ENCODE results near the gene ABCC6. TPM values are rescaled to one million over a fixed set of nuclear protein-coding genes. Genes with fewer than 3 reads are reported as not detected.

ABCC6 gene
- polyA plus RNA-seq, 1 donor from 2014 or later = not detected

- no peaks in the 10 kb centered on the region for H3K9me3 ChIP-seq (ENCODE audit: low read length)
- no peaks in the 10 kb centered on the region for H3K9me2 ChIP-seq (ENCODE audit: insufficient read depth, low read length)
- H3K4me2 ChIP-seq (ENCODE audit: low read length) = no peak overlapping the region
- H3K79me2 ChIP-seq (replicated peaks; ENCODE audit: insufficient read depth, low read length) = no peaks in the 10 kb centered on the region
- no peaks in the 10 kb centered on the region for H3K27me3 ChIP-seq (ENCODE audit: insufficient read depth, low read depth, low read length)
- H3K36me3 ChIP-seq (ENCODE audit: insufficient read depth, low read length) = no peaks in the 10 kb centered on the region
- no peak overlapping the region for H2AFZ ChIP-seq (ENCODE audit: low read depth, low read length)
- TF ChIP-seq MXI1 (conservative IDR thresholded peaks at IDR 0.05; ENCODE audit: poor library complexity, severe bottlenecking) (no peak), RAD21 (conservative IDR thresholded peaks at IDR 0.05) (no peak), SMC3 (conservative IDR thresholded peaks at IDR 0.05; ENCODE audit: poor library complexity) (no peak), CTCF (IDR thresholded peaks at IDR 0.05; ENCODE audit: poor library complexity, severe bottlenecking) (no peak), REST (IDR thresholded peaks at IDR 0.05; ENCODE audit: borderline replicate concordance) (no peak), EZH2 (IDR thresholded peaks at IDR 0.05; ENCODE audit: borderline replicate concordance, insufficient read depth, low read length, poor library complexity, severe bottlenecking) (no peak), POLR2AphosphoS5 (IDR thresholded peaks at IDR 0.05) (no peak), EP300 (conservative IDR thresholded peaks at IDR 0.05; ENCODE audit: poor library complexity, severe bottlenecking) (no peak), TAF1 (IDR thresholded peaks at IDR 0.05; ENCODE audit: low read depth) (no peak)
- H3K9ac ChIP-seq (ENCODE audit: low read length) = no peak overlapping the region
- no peak overlapping the region for H3K4me3 ChIP-seq (ENCODE audit: low read length)
- no peaks in the 10 kb centered on the region for H3F3A ChIP-seq (ENCODE audit: insufficient read depth, low read length, poor library complexity, severe bottlenecking)
- no peaks in the 10 kb centered on the region for H4K20me1 ChIP-seq (ENCODE audit: insufficient read depth)
- H3K27ac ChIP-seq (ENCODE audit: low read length) = no peak overlapping the region
Measured at GRCh38 chr16:16188827-16189226, 34.5 kb downstream of the ABCC6 start.

GRCh38 chr16:16186820-16187219, 36.5 kb downstream of the ABCC6 start:
- H4K20me1 ChIP-seq (ENCODE audit: insufficient read depth) = no peaks in the 10 kb centered on the region
- H3K4me3 ChIP-seq (ENCODE audit: low read length) = no peak overlapping the region
- H3K27ac ChIP-seq (ENCODE audit: low read length) = no peak overlapping the region
- H3K79me2 ChIP-seq (replicated peaks; ENCODE audit: insufficient read depth, low read length) = no peaks in the 10 kb centered on the region
- H3K9me2 ChIP-seq (ENCODE audit: insufficient read depth, low read length) = no peaks in the 10 kb centered on the region
- no peak for TF ChIP-seq CTCF (IDR thresholded peaks at IDR 0.05; ENCODE audit: poor library complexity, severe bottlenecking)
- no peak for TF ChIP-seq TAF1 (IDR thresholded peaks at IDR 0.05; ENCODE audit: low read depth)
- TF ChIP-seq MXI1 (conservative IDR thresholded peaks at IDR 0.05; ENCODE audit: poor library complexity, severe bottlenecking) = no peak
- no peak for TF ChIP-seq EP300 (conservative IDR thresholded peaks at IDR 0.05; ENCODE audit: poor library complexity, severe bottlenecking)
- TF ChIP-seq REST (IDR thresholded peaks at IDR 0.05; ENCODE audit: borderline replicate concordance) = no peak
- TF ChIP-seq POLR2AphosphoS5 (IDR thresholded peaks at IDR 0.05) = no peak
- TF ChIP-seq RAD21 (conservative IDR thresholded peaks at IDR 0.05) = no peak
- no peak for TF ChIP-seq SMC3 (conservative IDR thresholded peaks at IDR 0.05; ENCODE audit: poor library complexity)
- no peaks in the 10 kb centered on the region for H3K9me3 ChIP-seq (ENCODE audit: low read length)
- H3K4me2 ChIP-seq (ENCODE audit: low read length) = no peak overlapping the region
- no peaks in the 10 kb centered on the region for H3K27me3 ChIP-seq (ENCODE audit: insufficient read depth, low read depth, low read length)
- no peaks in the 10 kb centered on the region for H3F3A ChIP-seq (ENCODE audit: insufficient read depth, low read length, poor library complexity, severe bottlenecking)
- H2AFZ ChIP-seq (ENCODE audit: low read depth, low read length) = no peak overlapping the region
- H3K36me3 ChIP-seq (ENCODE audit: insufficient read depth, low read length) = no peaks in the 10 kb centered on the region
- H3K9ac ChIP-seq (ENCODE audit: low read length) = no peak overlapping the region

All from neural cell (in vitro differentiated cells).